Suprapubic skin (tissue), 4 donors: ENCODE results near the gene TOR4A. TPM values are rescaled to one million over a fixed set of nuclear protein-coding genes. Genes with fewer than 3 reads are reported as not detected.

Experiments used
- DNase-seq, 2 donors: peaks; one replicate each; pipeline ENCODE4 v3.0.0-alpha.2; 2019; ENCODE audit warnings: low spot score in 2 of 2
- H3K27ac ChIP-seq: fragments of 200-600 bp; sonication (generic); one replicate; pipeline ENCODE4 v1.5.1; 2019
- H3K27me3 ChIP-seq: fragments of 200-600 bp; sonication (generic); one replicate; pipeline ENCODE4 v1.5.1; 2019
- H3K36me3 ChIP-seq: fragments of 200-600 bp; sonication (generic); one replicate; pipeline ENCODE4 v1.5.1; 2019
- H3K4me1 ChIP-seq: fragments of 200-600 bp; sonication (generic); one replicate; pipeline ENCODE4 v1.5.1; 2019
- H3K4me3 ChIP-seq: fragments of 200-600 bp; sonication (generic); one replicate; pipeline ENCODE4 v1.5.1; 2019; ENCODE audit warnings: mild to moderate bottlenecking
- H3K9me3 ChIP-seq: fragments of 200-600 bp; sonication (generic); one replicate; pipeline ENCODE4 v1.5.1; 2019
- CTCF ChIP-seq, 2 donors: fragments of 200-600 bp in 1 of 2; fragments of 450-650 bp in 1 of 2; sonication (generic) in 1 of 2; IDR thresholded peaks; one replicate each; pipeline ENCODE4 v1.5.1; 2016 to 2019; ENCODE audit warnings: antibody characterized with exemption in 2 of 2, mild to moderate bottlenecking in 1 of 2, moderate library complexity in 1 of 2
- EP300 ChIP-seq: sonication (generic); formaldehyde crosslinking; IDR thresholded peaks from one replicate; pipeline ENCODE4 v1.6.1; 2017; ENCODE audit warnings: antibody characterized with exemption
- POLR2A ChIP-seq, 2 donors: fragments of 450-650 bp; IDR thresholded peaks; one replicate each; pipeline ENCODE4 v1.6.1; 2017; ENCODE audit warnings: antibody characterized with exemption in 2 of 2, mild to moderate bottlenecking in 2 of 2, moderate library complexity in 2 of 2
- POLR2AphosphoS5 ChIP-seq, 3 donors: sonication (generic); formaldehyde crosslinking; IDR thresholded peaks; one replicate each; pipeline ENCODE4 v1.6.1; 2017; ENCODE audit warnings: antibody characterized with exemption in 3 of 3
- WGBS: methylation state at CpG from one replicate; pipeline ENCODE4 v1.1.5; 2018; 5-methylcytosine and 5-hydroxymethylcytosine counted together
- total RNA-seq, 4 donors: library from RNA; depleted of rRNA; stranded (reverse); fragments of >200 nt; gene quantifications; one replicate each; pipeline ENCODE4 v1.1.0, GENCODE V29; 2016

TOR4A gene
- total RNA-seq, 4 donors from 2014 or later, result 3.5 to 9.2 (median 4.4) TPM

- 29% methylated on average over 11 of the region's 36 CpGs for WGBS
Observed at GRCh38 chr9:137244486-137245449, 32.8 kb upstream of the TOR4A start.

GRCh38 chr9:137245450-137246421 is 31.8 kb upstream of the TOR4A start:
- Histone ChIP-seq H3K4me1 (peaks cover 40% of the 10 kb centered on the region), H3K4me3 (no peak overlapping the region), H3K27ac (no peak overlapping the region), H3K36me3 (peaks cover 15% of the 10 kb centered on the region), H3K27me3 (no peaks in the 10 kb centered on the region), H3K9me3 (no peaks in the 10 kb centered on the region)
- WGBS, result 81% methylated on average over 11 of the region's 25 CpGs
- no peak for DNase-seq
- TF ChIP-seq POLR2A (IDR thresholded peaks at IDR 0.05) (no peak), POLR2AphosphoS5 (IDR thresholded peaks at IDR 0.05) (no peak), EP300 (no peak), CTCF (IDR thresholded peaks at IDR 0.05) (no peak)

More at GRCh38 chr9:137244486-137245449, 32.8 kb upstream of the TOR4A start:
- Histone ChIP-seq H3K27me3 (no peaks in the 10 kb centered on the region), H3K4me3 (no peak overlapping the region), H3K4me1 (peaks cover 45% of the 10 kb centered on the region), H3K27ac (no peak overlapping the region), H3K9me3 (no peaks in the 10 kb centered on the region), H3K36me3 (peaks cover 15% of the 10 kb centered on the region)
- DNase-seq, result no peak
- TF ChIP-seq CTCF (IDR thresholded peaks at IDR 0.05) (no peak), POLR2A (IDR thresholded peaks at IDR 0.05) (no peak), EP300 (no peak), POLR2AphosphoS5 (IDR thresholded peaks at IDR 0.05) (no peak)

- WGBS, result 88% methylated on average over 17 of the region's 20 CpGs
- DNase-seq, result no peak
- TF ChIP-seq POLR2AphosphoS5 (IDR thresholded peaks at IDR 0.05), result no peak
- no peak for TF ChIP-seq POLR2A (IDR thresholded peaks at IDR 0.05)
- no peak for TF ChIP-seq CTCF (IDR thresholded peaks at IDR 0.05)
- no peak for TF ChIP-seq EP300
- H3K4me1 ChIP-seq, result peaks cover 34% of the 10 kb centered on the region
- no peak overlapping the region for H3K27ac ChIP-seq
- H3K4me3 ChIP-seq, result no peak overlapping the region
- no peaks in the 10 kb centered on the region for H3K9me3 ChIP-seq
- no peaks in the 10 kb centered on the region for H3K27me3 ChIP-seq
- peaks cover 10% of the 10 kb centered on the region for H3K36me3 ChIP-seq
Observed at GRCh38 chr9:137247135-137247915, 30.2 kb upstream of the TOR4A start.

DNA sequence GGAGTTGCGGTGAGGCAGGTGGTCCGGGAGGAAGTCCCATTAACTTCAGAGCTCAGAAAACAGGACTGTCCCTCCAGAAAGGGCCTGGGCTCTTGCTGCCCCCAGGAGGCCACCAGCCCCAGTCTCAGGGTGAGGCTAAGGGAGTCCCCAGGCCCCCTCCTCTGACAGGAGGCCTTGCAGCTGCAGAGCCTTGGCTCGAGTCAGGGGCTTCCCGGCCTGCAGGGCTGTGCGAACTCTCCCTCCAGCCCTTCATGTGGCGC is 29.7 kb upstream of the TOR4A start:
- TF ChIP-seq POLR2AphosphoS5 (IDR thresholded peaks at IDR 0.05) (no peak), POLR2A (IDR thresholded peaks at IDR 0.05) (no peak), CTCF (IDR thresholded peaks at IDR 0.05) (no peak), EP300 (no peak)
- no peaks in the 10 kb centered on the region for H3K9me3 ChIP-seq

More for the DNA sequence above, 29.7 kb upstream of the TOR4A start:
- 100% methylated on average over 1 of the region's 6 CpGs for WGBS
- peaks cover 5% of the 10 kb centered on the region for H3K36me3 ChIP-seq
- no peak for DNase-seq
- no peak overlapping the region for H3K4me3 ChIP-seq
- no peaks in the 10 kb centered on the region for H3K27me3 ChIP-seq
- no peak overlapping the region for H3K27ac ChIP-seq
- H3K4me1 ChIP-seq, result peaks cover 29% of the 10 kb centered on the region
